SHP77 treated with DMSO at 0.1 percent for 48 hours (cell line): ENCODE measurements around the gene MRGPRG.
"Not testable (repeated sequence)": the region's sequence is repeated elsewhere in the genome, so short reads cannot be mapped to it uniquely, and the experiment has no call there.

Source experiments
- DNase-seq: peaks from one replicate; lab custom pipeline; 2025; lab: John Stamatoyannopoulos, UW

MRGPRG gene, protein sequence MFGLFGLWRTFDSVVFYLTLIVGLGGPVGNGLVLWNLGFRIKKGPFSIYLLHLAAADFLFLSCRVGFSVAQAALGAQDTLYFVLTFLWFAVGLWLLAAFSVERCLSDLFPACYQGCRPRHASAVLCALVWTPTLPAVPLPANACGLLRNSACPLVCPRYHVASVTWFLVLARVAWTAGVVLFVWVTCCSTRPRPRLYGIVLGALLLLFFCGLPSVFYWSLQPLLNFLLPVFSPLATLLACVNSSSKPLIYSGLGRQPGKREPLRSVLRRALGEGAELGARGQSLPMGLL

DNA sequence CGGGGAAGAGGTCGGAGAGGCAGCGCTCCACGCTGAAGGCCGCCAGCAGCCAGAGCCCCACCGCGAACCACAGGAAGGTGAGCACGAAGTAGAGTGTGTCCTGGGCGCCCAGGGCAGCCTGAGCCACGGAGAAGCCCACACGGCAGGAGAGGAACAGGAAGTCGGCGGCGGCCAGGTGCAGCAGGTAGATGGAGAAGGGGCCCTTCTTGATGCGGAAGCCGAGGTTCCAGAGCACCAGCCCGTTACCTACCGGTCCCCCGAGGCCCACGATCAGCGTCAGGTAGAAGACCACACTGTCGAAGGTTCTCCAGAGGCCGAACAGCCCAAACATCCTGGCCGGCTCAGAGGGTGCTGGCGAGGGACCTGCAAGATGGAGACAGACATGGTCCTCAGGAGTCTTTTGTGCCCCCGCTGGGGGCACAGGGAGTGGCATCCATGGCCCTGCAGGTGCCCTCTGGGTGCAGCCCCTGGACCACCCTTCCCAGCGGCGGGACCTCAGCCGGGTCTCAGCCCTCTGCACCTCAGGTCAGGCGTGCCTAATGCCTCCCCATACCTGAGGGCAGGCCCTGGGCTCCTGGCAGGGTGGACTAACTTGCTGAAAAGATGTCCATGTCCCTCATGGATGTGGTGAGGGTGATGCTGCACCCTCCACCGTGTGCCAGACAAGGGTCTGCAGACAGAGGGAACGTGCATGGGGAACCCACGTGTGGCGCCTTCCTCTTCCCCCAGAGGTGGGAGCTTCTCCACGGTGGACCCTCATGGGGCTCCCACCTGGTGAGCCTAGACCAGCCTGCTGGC lies at the start of gene MRGPRG:
Gene MRGPRG, minus strand, starts transcription at position 331 of the 798 bp plus-strand sequence. Its CDS starts 0 bp downstream, at position 331.
- DNase-seq: no peak

DNA sequence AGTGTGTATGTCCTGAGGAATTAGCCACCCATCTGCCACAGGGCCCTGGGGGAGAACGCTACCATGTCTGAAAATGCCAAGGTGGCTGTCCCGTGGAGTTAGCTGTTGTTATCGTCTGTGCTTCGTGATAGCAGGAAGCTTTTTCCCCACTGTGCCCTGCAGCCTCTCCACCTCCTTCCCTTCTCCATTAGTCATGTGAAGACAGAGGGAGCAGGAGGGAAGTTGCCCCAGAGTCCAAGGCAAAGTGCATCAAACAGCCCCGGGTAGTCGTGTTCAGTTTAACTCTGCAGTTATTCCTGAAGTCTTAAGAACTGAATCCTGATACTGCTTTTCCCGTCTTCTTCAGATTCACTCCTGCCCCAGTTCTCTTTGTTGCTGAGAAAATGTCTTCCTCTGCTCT lies 43.9 kb upstream of the MRGPRG start:
- DNase-seq: not testable (repeated sequence)

DNA sequence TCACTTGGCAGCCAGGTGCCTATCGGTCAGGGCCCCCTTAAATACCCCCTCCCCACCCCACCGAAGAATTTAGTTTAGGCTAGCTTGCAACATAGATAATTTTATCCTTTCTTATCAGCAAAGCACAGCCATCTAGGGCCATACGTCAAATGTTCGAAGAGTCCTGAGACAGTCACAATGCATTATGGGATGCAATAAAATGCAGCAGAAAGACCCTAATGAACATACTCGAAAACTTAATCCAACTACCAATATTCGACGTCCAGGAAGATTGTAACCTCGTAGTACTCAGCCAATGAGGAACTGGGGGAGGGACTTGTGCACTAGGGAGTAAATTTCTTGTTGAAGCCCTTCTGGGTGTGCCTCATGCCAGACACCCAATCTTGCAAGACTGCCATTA lies 43.2 kb upstream of the MRGPRG start:
- not testable (repeated sequence) for DNase-seq

DNA sequence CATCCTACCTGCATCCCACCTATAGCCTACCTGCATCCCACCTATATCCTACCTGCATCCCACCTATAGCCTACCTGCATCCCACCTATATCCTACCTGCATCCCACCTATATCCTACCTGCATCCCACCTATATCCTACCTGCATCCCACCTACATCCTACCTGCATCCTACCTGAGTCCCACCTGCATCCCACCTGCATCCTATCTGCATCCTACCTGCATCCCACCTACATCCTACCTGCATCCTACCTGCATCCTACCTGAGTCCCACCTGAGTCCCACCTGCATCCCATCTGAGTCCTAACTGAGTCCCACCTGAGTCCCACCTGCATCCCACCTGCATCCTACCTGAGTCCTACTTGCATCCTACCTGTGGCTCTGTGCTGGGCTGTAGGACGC lies 38.9 kb upstream of the MRGPRG start:
- DNase-seq: not testable (repeated sequence)

DNA sequence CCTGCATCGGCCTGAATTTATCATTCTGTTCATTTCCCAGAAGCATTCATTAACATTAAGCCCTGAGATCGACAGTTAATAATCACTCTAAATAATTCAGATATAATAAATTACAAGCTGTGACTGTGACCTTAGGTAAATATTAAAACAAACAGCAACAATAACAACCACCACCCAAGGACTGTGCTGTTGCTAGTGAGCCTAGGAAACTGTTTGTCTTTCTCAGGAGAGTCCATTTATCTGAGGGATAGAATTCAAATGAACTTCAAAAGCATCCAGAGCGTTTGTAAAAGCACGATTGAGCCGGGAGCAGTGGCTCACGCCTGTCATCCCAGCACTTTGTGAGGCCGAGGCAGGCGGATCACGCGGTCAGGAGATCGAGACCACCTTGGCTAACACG lies 36.6 kb upstream of the MRGPRG start:
- not testable (repeated sequence) for DNase-seq

DNA sequence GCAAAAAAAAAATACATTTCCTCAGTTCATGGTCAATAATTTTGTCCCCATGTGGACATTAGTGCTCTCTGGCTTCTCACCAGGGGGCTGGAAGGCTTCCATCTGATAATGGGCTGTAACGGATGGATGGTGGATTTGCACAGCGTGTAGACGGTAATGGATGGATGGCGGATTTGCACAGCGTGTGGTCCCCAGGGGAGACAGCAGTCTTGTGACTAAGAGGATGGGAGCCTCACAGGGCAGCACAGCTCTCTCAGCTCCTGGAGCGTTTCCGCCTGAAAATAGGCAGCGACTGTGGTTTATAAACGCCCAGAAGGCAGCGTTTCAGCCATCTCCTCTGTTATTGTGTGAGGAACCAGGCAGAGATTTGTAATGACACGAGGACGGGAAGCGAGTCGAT lies 36.2 kb upstream of the MRGPRG start:
- DNase-seq: not testable (repeated sequence)

DNA sequence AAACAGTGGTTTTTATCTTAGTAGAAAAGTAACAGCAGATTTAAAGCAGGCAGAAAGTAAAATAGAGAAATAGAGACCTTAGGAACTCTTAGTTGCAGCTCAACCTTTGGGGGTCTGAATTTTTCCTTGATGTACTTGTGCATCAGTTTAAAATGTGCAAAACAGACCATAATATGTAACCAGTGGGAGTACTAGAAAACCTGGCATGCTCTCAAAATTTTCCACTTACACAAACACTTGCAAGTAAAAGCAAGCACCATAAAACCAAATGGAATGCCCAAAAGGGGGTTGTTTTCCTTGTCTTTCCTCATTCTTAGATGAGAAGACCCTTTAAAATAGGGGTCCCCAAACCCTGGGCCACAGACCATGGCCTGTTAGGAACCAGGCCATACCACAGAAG lies 26.5 kb upstream of the MRGPRG start:
- no peak for DNase-seq

DNA sequence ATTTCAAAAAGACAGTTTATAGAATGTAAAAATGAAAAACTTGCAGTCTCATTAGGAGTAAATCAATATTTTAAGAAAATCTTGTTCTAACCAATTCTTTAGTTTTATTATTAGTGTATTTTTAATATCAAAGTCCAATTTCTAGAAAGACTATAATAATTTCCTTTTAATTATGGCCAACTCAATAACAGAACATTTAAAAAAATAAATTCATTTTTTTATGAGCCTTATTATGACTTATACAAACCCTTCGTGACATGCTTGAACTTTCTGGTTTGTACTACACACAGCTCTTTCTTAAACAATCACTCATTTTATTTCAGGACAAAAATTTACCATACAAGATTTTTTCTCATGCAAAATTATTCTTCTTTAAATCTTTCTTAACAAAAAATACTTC lies 25.3 kb upstream of the MRGPRG start:
- DNase-seq: no peak

DNA sequence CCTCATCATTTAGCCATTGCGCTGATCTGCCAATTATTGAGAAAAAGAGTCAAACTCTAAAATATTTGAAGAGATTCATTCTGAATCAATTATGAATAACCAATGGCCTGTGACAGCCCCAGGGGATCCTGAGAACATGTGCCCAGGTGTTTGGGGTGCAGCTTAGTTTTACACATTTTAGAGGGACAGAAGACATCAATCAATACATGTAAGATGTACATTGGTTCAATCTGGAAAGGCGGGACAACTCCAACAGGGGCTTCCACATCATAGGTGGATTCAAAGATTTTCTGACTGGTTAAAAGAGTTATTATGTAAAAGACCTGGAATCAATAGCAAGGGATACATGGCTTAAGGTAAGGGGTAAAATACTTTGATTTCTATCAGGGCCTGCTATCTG lies 18.5 kb upstream of the MRGPRG start:
- DNase-seq: no peak

DNA sequence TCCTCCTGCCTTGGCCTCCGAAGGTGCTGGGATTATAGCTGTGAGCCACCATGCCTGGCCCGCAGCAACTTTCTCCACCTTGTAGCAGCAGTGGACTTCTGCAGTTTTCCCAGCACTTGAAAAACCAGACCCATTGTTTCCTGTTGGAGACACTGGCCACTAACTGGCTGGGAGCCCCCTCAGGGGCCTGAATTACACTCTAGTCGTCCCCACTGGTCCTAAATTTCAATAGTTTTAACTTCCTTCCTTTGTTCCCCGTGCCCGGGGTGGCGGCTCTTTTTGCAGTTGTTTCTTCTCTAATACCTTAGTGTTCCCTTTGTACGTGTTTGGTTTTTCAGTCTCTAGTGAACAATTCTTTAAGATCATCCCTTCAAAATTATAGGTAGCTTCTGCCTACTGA lies 16.2 kb upstream of the MRGPRG start:
- DNase-seq: no peak

DNA sequence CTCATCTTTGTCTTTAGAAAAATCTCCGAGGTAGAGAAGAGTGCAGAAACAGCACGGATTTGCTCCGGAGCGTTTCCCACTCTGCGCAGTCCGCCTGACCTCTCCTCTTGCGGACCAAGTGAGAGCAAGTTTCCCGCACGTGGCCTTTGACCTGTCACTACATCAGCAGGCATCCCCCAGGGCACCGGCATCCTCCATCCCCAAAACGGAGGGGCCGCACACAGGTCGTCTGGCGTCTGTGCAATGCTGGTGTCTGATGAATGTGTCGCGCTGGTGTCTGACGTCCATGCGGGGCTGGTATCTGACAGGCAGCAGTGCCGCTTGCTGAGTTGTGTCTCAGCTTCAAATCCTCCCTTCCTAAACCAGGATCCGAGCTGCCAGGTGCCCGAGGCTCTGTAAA lies 14.3 kb upstream of the MRGPRG start:
- DNase-seq: no peak

DNA sequence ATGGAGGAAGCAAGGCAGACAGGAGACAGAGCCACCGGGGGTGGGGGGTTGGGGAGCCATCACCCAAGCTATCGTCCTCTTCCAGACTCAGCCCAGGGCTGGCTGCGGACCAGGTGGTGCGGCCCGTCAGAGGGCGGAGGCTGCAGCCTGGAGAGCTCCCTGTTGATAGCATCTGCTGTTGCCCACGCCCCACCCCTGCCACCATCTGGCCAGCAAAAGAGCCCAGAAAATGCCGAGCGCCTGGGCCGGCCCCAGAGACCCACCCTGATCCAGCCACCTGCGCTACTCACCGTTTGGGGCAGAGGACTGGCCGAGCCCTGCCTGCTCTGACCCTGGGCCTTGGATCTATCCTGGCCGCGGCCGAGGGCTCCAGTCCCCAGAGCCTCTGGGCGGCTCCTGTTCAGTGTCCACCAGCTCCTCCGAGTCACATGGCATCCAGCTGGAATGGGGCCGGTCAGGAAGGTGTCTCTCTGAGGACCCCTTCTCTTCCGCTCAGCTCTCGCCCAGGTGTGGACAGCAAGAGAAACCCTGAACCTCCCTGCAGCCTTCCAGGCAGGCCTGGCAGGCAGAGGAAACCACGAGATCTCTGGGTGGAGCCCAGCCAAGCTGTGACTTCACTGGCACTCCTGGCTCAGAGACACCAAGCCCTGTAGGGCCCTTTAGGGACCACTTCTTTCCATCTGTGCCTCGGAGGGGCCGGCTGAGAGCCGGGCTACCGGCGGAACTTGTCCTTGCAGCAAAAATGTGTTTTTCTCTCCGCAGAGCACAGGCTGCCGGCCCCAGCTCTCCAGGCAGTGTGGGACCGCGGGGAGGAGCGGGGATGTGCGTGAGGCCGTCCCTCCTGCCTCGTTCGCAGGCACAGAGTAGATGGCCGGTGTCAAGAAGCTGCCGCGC lies 13.5 kb upstream of the MRGPRG start, which contains the start of gene MRGPRE:
Gene MRGPRE, minus strand, starts transcription at position 567 of the 894 bp plus-strand sequence. CDS start 3,618 bp downstream, outside the sequence.
- DNase-seq: peak; percentile 7

DNA sequence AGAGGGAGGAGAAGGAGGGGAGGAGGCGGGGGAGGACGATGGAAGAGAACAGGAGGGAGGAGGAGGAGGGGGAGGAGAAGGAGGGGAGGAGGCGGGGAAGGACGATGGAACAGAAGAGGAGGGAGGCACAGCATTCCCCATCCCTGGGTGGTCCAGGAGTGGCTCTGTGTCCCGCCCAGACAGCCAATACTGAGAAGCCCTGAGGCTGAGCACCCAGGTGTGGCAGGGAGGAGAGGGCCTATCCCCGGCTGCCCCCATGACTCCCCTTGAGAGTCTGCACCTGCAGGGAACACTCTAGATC lies 12.9 kb upstream of the MRGPRG start:
- no peak for DNase-seq

DNA sequence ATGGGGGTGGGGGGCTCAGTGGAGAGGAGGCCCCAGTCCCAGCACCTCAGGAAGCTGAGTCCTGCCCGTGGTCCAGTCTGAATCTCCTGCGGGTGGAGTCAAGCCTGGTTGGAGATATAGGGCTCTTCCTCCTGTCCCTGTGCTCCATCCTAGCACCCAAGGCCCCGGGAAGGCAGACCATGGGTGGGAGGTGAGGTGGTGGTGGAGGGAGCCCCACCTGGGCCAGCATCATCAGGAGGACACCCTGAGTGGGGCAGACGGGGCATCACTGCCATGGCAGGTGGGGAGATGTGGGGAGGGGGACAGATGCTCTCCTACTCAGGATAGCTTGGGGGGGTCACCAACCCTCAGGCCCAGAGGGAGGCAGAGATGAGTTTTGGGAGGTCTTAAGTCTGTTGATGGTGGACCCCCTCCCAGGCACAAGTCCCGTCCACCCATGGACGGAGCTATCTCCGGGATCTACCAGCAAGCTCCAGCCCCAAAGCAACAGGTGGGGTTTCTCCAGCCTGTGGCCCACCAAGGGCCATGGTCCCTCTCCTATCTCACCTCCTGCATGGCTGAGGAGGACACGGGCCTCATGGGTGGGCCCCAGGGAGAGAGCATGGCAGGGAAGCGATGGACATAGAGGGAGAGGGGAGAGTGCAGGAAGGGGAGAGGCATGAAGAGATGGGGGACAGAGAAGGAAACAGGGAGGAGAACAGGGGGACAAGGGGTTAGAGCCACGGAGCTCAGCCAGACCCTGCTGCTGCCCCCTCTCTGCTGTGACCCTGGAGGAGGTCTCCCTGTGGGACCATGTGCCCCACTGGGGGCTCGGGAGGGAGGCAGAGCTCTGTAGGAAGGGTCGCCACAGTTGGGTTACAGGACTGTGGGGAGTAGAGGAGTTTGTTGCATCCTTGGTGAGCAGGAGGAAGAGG lies 12.3 kb upstream of the MRGPRG start:
- DNase-seq: no peak

DNA sequence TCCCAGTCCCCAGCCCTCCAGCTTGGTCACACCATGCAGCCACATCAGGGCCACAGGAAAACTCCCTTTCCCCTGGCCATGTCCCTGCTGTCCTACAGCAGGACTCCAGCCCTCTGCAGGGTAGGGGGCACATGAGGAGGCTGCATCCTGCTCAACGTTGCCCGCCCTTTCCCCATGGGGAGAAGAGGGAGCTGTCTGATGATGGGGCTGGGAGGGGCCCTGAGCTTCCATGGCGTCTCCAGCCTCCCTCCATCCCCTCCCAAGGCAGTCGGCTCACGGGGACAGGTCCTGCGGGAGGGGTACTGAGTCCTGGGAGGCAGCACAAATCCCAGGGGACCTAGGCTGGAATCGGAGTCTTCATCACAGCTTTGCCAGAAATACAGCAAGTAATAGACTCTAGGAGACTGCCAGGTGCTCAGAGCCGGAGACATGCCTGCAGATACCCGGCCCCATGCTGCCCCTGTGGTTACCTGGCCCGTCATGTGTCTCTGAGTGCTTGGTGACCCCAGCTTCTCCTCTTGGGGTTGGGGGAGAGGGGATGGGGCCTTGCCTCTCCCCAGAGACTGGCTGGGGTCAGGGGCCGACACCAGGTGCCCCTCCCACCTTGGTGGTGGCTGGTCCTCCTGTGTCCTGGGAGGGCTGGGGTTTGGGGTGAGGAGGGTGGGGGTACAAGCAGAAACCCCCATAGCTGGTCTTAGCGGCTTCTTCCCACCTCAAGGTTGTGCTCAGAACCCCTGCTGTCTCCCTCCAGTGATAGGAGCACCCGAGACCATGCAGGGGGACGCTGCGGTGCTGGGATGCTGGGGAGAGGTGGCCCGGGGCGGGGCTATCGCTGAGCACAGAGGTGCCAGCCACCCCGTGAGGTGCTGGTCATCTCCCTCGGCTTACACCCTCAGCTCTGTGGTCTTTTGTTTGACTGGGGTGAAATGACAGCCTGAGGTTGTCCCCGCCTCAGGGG lies 11.3 kb upstream of the MRGPRG start:
- DNase-seq: no peak

DNA sequence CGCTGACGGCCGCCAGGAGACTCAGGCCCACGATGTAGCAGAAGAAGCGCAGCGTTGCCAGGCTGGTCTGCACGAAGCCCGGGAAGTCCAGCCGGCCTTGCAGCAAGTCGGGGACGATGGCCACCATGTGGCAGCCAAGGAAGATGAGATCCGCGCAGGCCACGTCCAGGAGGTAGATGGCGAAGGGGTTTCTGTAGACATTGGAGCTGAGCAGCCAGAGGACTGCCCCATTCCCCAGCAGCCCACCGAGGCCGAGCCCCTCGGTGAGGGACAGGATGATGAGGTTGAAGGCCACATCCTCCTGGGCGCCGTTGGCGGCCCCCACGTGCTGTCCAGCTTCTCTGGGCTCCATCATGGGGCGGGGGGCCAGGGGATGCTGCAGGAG lies 9.8 kb upstream of the MRGPRG start:
- no peak for DNase-seq

DNA sequence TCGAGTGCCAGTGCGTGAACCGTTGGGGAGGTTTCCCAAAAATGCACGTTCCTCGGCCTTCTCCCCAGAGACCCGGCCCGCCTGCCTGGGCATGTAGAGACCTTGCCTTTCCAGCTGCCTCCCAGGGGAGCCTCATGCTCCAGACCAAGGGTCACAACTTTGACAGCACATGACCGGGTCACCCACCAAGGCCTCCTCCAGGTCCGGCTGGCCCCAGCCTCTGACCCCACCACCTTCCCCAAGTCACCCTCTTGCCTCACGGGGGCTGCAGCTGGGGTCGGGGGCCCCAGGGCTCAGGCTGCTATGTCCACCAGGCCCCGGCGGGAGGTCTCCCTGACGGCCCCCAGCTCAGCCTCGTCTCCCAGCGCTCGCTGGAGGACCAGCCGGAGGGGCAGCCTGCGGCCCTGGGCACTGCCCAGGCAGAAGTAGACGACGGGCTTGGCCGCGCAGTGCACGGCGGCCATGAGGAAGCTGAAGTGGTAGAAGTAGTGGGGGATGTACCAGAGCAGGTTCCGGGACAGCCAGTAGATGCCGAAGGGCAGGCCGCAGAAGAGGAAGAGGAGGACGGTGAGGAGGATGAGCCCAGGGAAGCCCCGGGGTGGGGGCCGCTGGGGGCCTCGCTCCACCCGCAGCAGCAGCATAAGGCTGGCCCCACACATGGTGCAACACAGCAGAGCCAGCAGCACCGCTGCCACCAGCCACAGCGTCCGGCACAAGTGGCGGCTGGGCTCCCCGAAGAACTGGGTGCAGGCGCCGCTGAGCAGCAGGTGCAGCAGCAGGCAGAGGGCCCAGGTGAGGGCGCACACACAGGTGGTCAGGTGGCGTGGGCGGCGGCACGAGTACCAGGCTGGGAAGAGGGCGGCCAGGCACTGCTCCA lies 9.2 kb upstream of the MRGPRG start:
- no peak for DNase-seq

DNA sequence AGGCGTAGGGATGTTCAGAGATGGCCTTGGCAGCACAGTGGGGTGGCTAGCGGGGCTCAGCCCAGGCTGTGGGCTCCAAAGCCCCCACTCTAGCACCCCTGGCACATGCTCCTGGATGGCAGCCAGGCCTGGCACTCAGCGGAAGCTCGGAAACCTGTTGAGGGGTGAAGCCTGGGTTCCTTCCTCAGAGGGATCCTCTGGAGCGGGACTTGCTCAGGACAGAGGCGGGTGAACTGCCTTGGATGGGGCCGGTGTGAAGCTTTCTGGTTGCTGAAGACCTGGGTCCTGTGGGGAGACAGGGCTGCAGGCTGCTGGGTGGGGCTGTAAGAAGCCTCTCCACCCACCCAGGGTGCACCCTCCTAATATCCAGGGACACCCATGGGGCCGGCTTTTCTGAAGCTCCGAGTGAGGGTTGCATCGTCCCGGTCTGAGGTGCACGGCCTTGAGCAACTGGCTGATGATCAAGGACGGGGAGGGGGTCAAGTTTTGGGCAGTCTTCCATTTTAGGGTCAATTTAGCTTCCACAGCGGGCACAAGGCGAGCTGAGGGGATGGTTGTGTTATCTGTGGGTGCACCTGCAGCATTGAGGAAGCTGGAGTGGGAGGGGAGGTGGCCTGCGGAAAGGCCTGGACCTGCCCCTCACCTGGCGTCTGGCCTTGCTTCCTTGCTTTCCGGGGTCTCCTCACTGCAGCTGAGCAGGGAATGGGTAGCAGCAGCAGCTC lies 8.4 kb upstream of the MRGPRG start:
- DNase-seq: no peak
